Vagina (tissue), 2 donors: ENCODE measurements around the gene ACSF2.

Experiments used
- POLR2A ChIP-seq, 2 donors: fragments of 450-650 bp; IDR thresholded peaks; one replicate each; pipeline ENCODE4 v1.6.1; 2017; ENCODE audit warnings: antibody characterized with exemption in 2 of 2, mild to moderate bottlenecking in 2 of 2, moderate library complexity in 2 of 2
- POLR2AphosphoS5 ChIP-seq, 2 donors: sonication (generic); formaldehyde crosslinking; IDR thresholded peaks; one replicate each; pipeline ENCODE4 v1.9.0; 2017; ENCODE audit warnings: antibody characterized with exemption in 2 of 2, mild to moderate bottlenecking in 2 of 2, low read depth in 1 of 2; ENCODE audit not compliant: insufficient read depth in 1 of 2
- TF ChIP-seq, protein P1 (sequence below), 3 experiments: fragments of 450-650 bp in 2 of 3; fragments of 200-600 bp in 1 of 3; sonication (generic) in 1 of 3; IDR thresholded peaks; one replicate each; pipeline ENCODE4 v1.5.1; 2017 to 2019; ENCODE audit warnings: antibody characterized with exemption in 3 of 3, mild to moderate bottlenecking in 2 of 3, moderate library complexity in 2 of 3

DNA sequence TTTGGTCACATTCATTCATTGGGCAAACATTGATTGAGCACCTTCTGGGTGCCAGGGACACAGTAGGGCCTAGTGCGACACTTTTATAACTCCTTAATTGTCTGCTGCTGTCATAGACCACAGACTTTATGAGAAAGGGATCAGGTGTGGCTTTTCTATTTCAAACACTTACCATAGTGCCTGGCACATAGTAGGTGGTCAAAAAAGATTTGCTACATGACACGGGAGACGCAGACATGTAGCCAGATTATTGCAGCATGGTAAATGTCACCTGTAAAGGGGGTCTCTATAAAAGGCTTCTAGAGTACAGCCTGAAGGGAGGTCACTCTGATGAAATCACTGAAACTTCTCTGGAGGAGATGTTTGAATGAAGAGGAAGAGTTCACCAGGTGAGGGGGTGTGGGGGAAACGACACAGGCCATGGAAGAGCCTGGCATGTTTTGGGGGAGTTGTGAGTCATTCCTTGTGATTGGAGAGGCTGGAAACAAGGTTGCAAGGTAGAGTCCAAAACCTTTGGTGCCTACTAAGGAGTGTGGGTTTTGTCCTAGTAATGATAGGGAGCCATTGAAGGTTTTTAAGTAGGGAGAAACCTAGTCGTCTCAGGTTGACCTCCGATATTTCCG lies 54.2 kb downstream of the ACSF2 start:
- TF ChIP-seq, protein P1, sequence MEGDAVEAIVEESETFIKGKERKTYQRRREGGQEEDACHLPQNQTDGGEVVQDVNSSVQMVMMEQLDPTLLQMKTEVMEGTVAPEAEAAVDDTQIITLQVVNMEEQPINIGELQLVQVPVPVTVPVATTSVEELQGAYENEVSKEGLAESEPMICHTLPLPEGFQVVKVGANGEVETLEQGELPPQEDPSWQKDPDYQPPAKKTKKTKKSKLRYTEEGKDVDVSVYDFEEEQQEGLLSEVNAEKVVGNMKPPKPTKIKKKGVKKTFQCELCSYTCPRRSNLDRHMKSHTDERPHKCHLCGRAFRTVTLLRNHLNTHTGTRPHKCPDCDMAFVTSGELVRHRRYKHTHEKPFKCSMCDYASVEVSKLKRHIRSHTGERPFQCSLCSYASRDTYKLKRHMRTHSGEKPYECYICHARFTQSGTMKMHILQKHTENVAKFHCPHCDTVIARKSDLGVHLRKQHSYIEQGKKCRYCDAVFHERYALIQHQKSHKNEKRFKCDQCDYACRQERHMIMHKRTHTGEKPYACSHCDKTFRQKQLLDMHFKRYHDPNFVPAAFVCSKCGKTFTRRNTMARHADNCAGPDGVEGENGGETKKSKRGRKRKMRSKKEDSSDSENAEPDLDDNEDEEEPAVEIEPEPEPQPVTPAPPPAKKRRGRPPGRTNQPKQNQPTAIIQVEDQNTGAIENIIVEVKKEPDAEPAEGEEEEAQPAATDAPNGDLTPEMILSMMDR (IDR thresholded peaks at IDR 0.05), result no peak
- TF ChIP-seq POLR2A (IDR thresholded peaks at IDR 0.05) (no peak), POLR2AphosphoS5 (IDR thresholded peaks at IDR 0.05; ENCODE audit: insufficient read depth in 1 of 2, low read depth in 1 of 2) (no peak)
